Measurements from ENCODE around the gene CLCN3.
"Not testable (repeated sequence)": the region's sequence is repeated elsewhere in the genome, so short reads cannot be mapped to it uniquely, and the experiment has no call there.

CLCN3 gene

GRCh38 chr4:169618986-169619385 lies 1.4 kb upstream of the CLCN3 start:
- DNase-seq = no peak

- peak; percentile 27 for DNase-seq
Observed at GRCh38 chr4:169619518-169619957, 840 bp upstream of the CLCN3 start.

GRCh38 chr4:169620880-169621248 lies 486 bp downstream of the CLCN3 start:
- no peak for DNase-seq

GRCh38 chr4:169621731-169622492 lies 1.5 kb downstream of the CLCN3 start:
- DNase-seq = no peak

GRCh38 chr4:169622566-169622965 lies 2.2 kb downstream of the CLCN3 start:
- no peak for DNase-seq

GRCh38 chr4:169624012-169624411 lies 3.6 kb downstream of the CLCN3 start:
- not testable (repeated sequence) for DNase-seq

GRCh38 chr4:169625886-169626285 lies 5.5 kb downstream of the CLCN3 start:
- DNase-seq = no peak

GRCh38 chr4:169626331-169627282 lies 6.2 kb downstream of the CLCN3 start:
- no peak for DNase-seq

- no peak for DNase-seq
Observed at GRCh38 chr4:169627307-169627706, 6.9 kb downstream of the CLCN3 start.

GRCh38 chr4:169628579-169628978 lies 8.2 kb downstream of the CLCN3 start:
- no peak for DNase-seq

- DNase-seq = no peak
Observed at GRCh38 chr4:169630069-169630468, 9.7 kb downstream of the CLCN3 start.

- no peak for DNase-seq
Observed at GRCh38 chr4:169632896-169633295, 12.5 kb downstream of the CLCN3 start.

- DNase-seq = peak; percentile 10
Observed at GRCh38 chr4:169634975-169635374, 14.6 kb downstream of the CLCN3 start.

- no peak for DNase-seq
Observed at GRCh38 chr4:169640261-169640870, 20.0 kb downstream of the CLCN3 start.

GRCh38 chr4:169644802-169645201 lies 24.4 kb downstream of the CLCN3 start:
- DNase-seq = no peak

- DNase-seq = no peak
Observed at GRCh38 chr4:169645627-169646026, 25.2 kb downstream of the CLCN3 start.

GRCh38 chr4:169649545-169650226 lies 29.3 kb downstream of the CLCN3 start:
- DNase-seq = no peak

- DNase-seq = no peak
Observed at GRCh38 chr4:169650227-169650936, 30.0 kb downstream of the CLCN3 start.

GRCh38 chr4:169652535-169652934 lies 32.2 kb downstream of the CLCN3 start:
- no peak for DNase-seq

GRCh38 chr4:169655401-169655800 lies 35.0 kb downstream of the CLCN3 start:
- DNase-seq = no peak

- DNase-seq = no peak
Observed at GRCh38 chr4:169657470-169658107, 37.2 kb downstream of the CLCN3 start.

GRCh38 chr4:169658196-169658595 lies 37.8 kb downstream of the CLCN3 start:
- DNase-seq = peak; percentile 28

All from NCI-H510A treated with DMSO at 0.1 percent for 48 hours (cell line).